Keratinocyte (primary cell): ENCODE results near the gene HPSE. TPM values are rescaled to one million over a fixed set of nuclear protein-coding genes. Genes with fewer than 3 reads are reported as not detected.

Experiments
- DNase-seq: peaks from one replicate; pipeline ENCODE4 v3.0.0-alpha.2; 2011; ENCODE audit warnings: low read depth, missing footprints, low spot score
- FAIRE-seq: peaks from 2 replicates; lab custom pipeline; 2011; peaks lifted over from hg19 to GRCh38; lab: Jason Lieb, UNC
- H2AFZ ChIP-seq: 2 replicates; pipeline ENCODE4 v1.6.0; 2012; ENCODE audit warnings: low read length, control low read depth, inconsistent platforms; ENCODE audit not compliant: control insufficient read depth
- H3K27ac ChIP-seq: 2 replicates; pipeline ENCODE4 v1.5.1; 2011; ENCODE audit warnings: low read length; ENCODE audit not compliant: control insufficient read depth, insufficient read depth
- H3K27me3 ChIP-seq: 3 replicates; pipeline ENCODE4 v1.6.0; 2011; ENCODE audit warnings: low read length; ENCODE audit not compliant: control insufficient read depth, insufficient read depth; ENCODE audit errors: extremely low read depth
- H3K36me3 ChIP-seq, 2 experiments: 2 replicates in 1 of 2; 3 replicates in 1 of 2; pipeline ENCODE4 v1.5.1; 2011; ENCODE audit warnings: low read length in 2 of 2, mild to moderate bottlenecking in 1 of 2; ENCODE audit not compliant: control insufficient read depth in 2 of 2, insufficient read depth in 2 of 2; ENCODE audit errors: extremely low read depth in 1 of 2
- H3K4me1 ChIP-seq: 3 replicates; pipeline ENCODE4 v1.5.1; 2011; ENCODE audit warnings: low read length; ENCODE audit not compliant: control insufficient read depth, insufficient read depth; ENCODE audit errors: extremely low read depth
- H3K4me2 ChIP-seq: 3 replicates; pipeline ENCODE4 v1.6.0; 2011; ENCODE audit warnings: low read depth, low read length; ENCODE audit not compliant: control insufficient read depth, insufficient read depth; ENCODE audit errors: extremely low read depth
- H3K4me3 ChIP-seq, 3 experiments: fragments of 200-600 bp in 1 of 3; sonication (generic) in 1 of 3; 2 replicates in 2 of 3; 3 replicates in 1 of 3; pipeline ENCODE4 v1.5.1; 2011 to 2016; ENCODE audit warnings: low read length in 3 of 3, mild to moderate bottlenecking in 3 of 3, control low read depth in 2 of 3, inconsistent platforms in 1 of 3, low read depth in 1 of 3, mixed read lengths in 1 of 3, mixed run types in 1 of 3, moderate library complexity in 1 of 3; ENCODE audit not compliant: control insufficient read depth in 2 of 3, insufficient read depth in 2 of 3; ENCODE audit errors: extremely low read depth in 1 of 3
- H3K79me2 ChIP-seq: 2 replicates; pipeline ENCODE4 v1.6.0; 2012; ENCODE audit warnings: low read length; ENCODE audit not compliant: control insufficient read depth, insufficient read depth
- H3K9ac ChIP-seq: 3 replicates; pipeline ENCODE4 v1.6.0; 2011; ENCODE audit warnings: low read length; ENCODE audit not compliant: control insufficient read depth, insufficient read depth; ENCODE audit errors: extremely low read depth
- H3K9me1 ChIP-seq: 3 replicates; pipeline ENCODE4 v1.6.0; 2011; ENCODE audit warnings: low read length; ENCODE audit not compliant: control insufficient read depth, insufficient read depth; ENCODE audit errors: extremely low read depth
- H3K9me3 ChIP-seq: 2 replicates; pipeline ENCODE4 v1.5.1; 2012; ENCODE audit warnings: low read depth, low read length; ENCODE audit not compliant: control insufficient read depth
- H4K20me1 ChIP-seq: 3 replicates; pipeline ENCODE4 v1.6.0; 2011; ENCODE audit warnings: low read length; ENCODE audit not compliant: control insufficient read depth, insufficient read depth; ENCODE audit errors: extremely low read depth
- CTCF ChIP-seq, 3 experiments: IDR thresholded peaks in 1 of 3; conservative IDR thresholded peaks in 1 of 3; optimal IDR thresholded peaks in 1 of 3; 2 replicates in 2 of 3; 3 replicates in 1 of 3; pipeline versions ENCODE3 to v1.5.1; 2011; ENCODE audit warnings: low read length in 3 of 3, mild to moderate bottlenecking in 3 of 3, moderate library complexity in 2 of 3, control low read depth in 1 of 3, inconsistent platforms in 1 of 3; ENCODE audit not compliant: insufficient read depth in 2 of 3; ENCODE audit errors: extremely low read depth in 1 of 3
- EZH2 ChIP-seq: IDR thresholded peaks from one replicate; pipeline ENCODE4 v1.6.1; 2012; ENCODE audit warnings: inconsistent platforms, mild to moderate bottlenecking, low read length, moderate library complexity
- dilution Hi-C: fragments of 300-500 bp; cut with MboI; formaldehyde crosslinking; loops from one replicate; pipeline ENCODE4 v1.7.0; 2020; ENCODE audit warnings: low sequenced_read_pairs; ENCODE audit not compliant: extremely low pct_ligation_motif_present
- polyA plus RNA-seq, 5 experiments: library from polyadenylated mRNA; depleted of rRNA in 3 of 5; stranded (reverse) in 3 of 5; stranded (forward) in 1 of 5; unstranded in 1 of 5; fragments of >200 nt; gene quantifications; 1 replicate in 1 of 5; 2 replicates in 3 of 5; 3 replicates in 1 of 5; pipeline versions ENCODE4 v1.2.1 to v1.2.3, GENCODE V29; 2011 to 2012; ENCODE audit warnings: missing spikeins in 2 of 5, low read depth in 1 of 5, low replicate concordance in 1 of 5

Gene HPSE
- polyA plus RNA-seq, 1 donor (not counting 4 experiments of a cell fraction or from before 2014, with no cell fraction given): 5.7 TPM

DNA sequence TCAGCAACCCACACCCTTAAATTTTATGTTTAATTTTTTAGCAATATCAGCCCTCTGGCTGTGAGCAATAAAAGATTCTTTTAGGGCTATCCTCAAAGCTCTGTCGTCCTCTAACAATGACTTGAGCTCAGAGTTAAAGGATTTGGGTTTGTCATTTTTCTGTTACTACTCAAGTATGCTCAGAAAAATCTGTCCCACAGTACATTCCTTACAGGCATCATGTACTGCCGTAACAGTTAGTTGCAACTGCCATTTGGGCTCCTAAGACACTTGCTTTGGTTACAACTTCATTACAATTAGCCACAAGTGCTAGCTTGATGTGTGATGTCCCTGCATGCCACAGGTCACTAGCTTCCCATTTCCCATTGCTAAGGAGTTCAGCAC is 83.2 kb downstream of the HPSE start:
- no peaks in the 10 kb centered on the region for H3K79me2 ChIP-seq
- no peaks in the 10 kb centered on the region for H3K27me3 ChIP-seq
- no peaks in the 10 kb centered on the region for H3K9me1 ChIP-seq
- peaks cover 5% of the 10 kb centered on the region for H3K4me1 ChIP-seq
- H3K4me2 ChIP-seq: no peak overlapping the region
- H3K36me3 ChIP-seq: no peaks in the 10 kb centered on the region
- TF ChIP-seq CTCF (optimal IDR thresholded peaks at IDR 0.05 in 1 of 3, IDR thresholded peaks at IDR 0.05 in 1 of 3, conservative IDR thresholded peaks at IDR 0.05 in 1 of 3; ENCODE audit: extremely low read depth in 1 of 3, insufficient read depth in 2 of 3, low read length in 3 of 3) (no peak), EZH2 (no peak)
- FAIRE-seq: no peak
- H2AFZ ChIP-seq: no peak overlapping the region
- dilution Hi-C loops: no loop called here
- no peak overlapping the region for H3K27ac ChIP-seq
- no peak overlapping the region for H3K9ac ChIP-seq
- DNase-seq: no peak
- no peak overlapping the region for H3K4me3 ChIP-seq
- no peaks in the 10 kb centered on the region for H3K9me3 ChIP-seq
- no peaks in the 10 kb centered on the region for H4K20me1 ChIP-seq

DNA sequence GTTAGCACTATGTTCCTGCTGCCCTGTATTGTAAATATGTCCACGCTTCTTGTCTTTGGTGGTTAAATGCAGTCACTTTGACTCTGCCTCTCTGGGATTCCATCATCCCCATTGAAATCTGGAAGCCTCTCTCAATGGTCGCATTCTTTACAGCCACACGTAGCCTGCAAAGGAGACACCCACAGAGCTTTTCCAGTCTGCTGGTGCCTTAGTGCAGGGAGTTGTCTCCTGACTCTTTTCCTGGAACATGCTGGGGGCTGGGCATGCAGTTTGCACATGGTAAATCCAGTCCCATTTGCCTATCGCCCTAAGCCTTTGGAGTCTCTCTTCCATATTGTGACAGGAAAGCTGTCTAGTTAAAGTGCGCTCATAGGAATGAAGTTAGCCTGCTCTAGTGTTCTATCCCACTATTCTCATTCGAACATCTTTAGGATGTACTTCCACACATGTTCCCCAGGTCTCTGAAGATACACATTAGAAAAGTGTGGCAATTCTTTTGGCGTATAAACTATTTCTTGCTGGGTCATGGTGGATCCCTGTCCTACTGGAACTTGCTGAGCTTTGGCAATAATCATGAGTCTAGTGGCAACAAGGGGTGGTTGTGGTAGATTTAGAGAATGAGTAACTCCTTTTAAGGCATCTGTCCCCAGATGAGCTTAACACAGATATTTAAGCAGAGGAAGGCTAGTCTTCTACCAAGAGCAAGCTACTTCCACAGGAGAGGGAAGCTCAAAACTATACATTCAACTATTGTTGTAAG is 83.8 kb downstream of the HPSE start:
- Histone ChIP-seq H3K4me3 (no peak overlapping the region), H3K4me1 (peaks cover 5% of the 10 kb centered on the region), H3K27me3 (no peaks in the 10 kb centered on the region), H3K9ac (no peak overlapping the region), H3K27ac (no peak overlapping the region), H3K9me1 (no peaks in the 10 kb centered on the region), H4K20me1 (no peaks in the 10 kb centered on the region), H3K79me2 (no peaks in the 10 kb centered on the region), H2AFZ (no peak overlapping the region), H3K36me3 (no peaks in the 10 kb centered on the region), H3K4me2 (no peak overlapping the region), H3K9me3 (no peaks in the 10 kb centered on the region)
- DNase-seq: no peak
- dilution Hi-C loops: no loop called here
- no peak for TF ChIP-seq CTCF (optimal IDR thresholded peaks at IDR 0.05 in 1 of 3, IDR thresholded peaks at IDR 0.05 in 1 of 3, conservative IDR thresholded peaks at IDR 0.05 in 1 of 3; ENCODE audit: extremely low read depth in 1 of 3, insufficient read depth in 2 of 3, low read length in 3 of 3)
- TF ChIP-seq EZH2: no peak
- FAIRE-seq: no peak
